Measurements from ENCODE around the gene RBM22.

Gene RBM22

GRCh38 chr5:150644514-150644913 is 56.3 kb downstream of the RBM22 start:
- H3F3A ChIP-seq (ENCODE audit: insufficient read depth, low read length) = no peaks in the 10 kb centered on the region
- no peak for TF ChIP-seq EZH2 (IDR thresholded peaks at IDR 0.05; ENCODE audit: borderline replicate concordance, low read length)
- no peak for TF ChIP-seq CTCF (IDR thresholded peaks at IDR 0.05; ENCODE audit: low read length)
- 0 out of 2 replicates have a peak, but pooled peaks cover 5% of the 10 kb centered on the region for H3K27me3 ChIP-seq (ENCODE audit: insufficient read depth, low read length)
- no peaks in the 10 kb centered on the region for H3K4me1 ChIP-seq (ENCODE audit: insufficient read depth, low read length, severe bottlenecking)
- H3K27ac ChIP-seq (ENCODE audit: low read depth, low read length, poor library complexity, severe bottlenecking) = no peak overlapping the region
- H2AFZ ChIP-seq (ENCODE audit: low read length) = no peak overlapping the region
- no peaks in the 10 kb centered on the region for H3K79me2 ChIP-seq (ENCODE audit: insufficient read depth, low read length)
- no peaks in the 10 kb centered on the region for H3K36me3 ChIP-seq (ENCODE audit: insufficient read depth, low read length)
- no peaks in the 10 kb centered on the region for H4K20me1 ChIP-seq (ENCODE audit: insufficient read depth, low read length)
- H3K9ac ChIP-seq (ENCODE audit: low read length) = no peak overlapping the region
- no peak overlapping the region for H3K4me3 ChIP-seq (ENCODE audit: low read depth, low read length, poor library complexity, severe bottlenecking)
- no peaks in the 10 kb centered on the region for H3K9me2 ChIP-seq (ENCODE audit: low read depth, low read length)
- no peaks in the 10 kb centered on the region for H3K9me3 ChIP-seq (ENCODE audit: low read length)
- no peak overlapping the region for H3K4me2 ChIP-seq (ENCODE audit: low read length)

GRCh38 chr5:150644058-150644457 is 56.8 kb downstream of the RBM22 start:
- no peaks in the 10 kb centered on the region for H3K9me3 ChIP-seq (ENCODE audit: low read length)
- TF ChIP-seq CTCF (IDR thresholded peaks at IDR 0.05; ENCODE audit: low read length) (no peak), EZH2 (IDR thresholded peaks at IDR 0.05; ENCODE audit: borderline replicate concordance, low read length) (no peak)
- H3K27me3 ChIP-seq (ENCODE audit: insufficient read depth, low read length) = 0 out of 2 replicates have a peak, but pooled peaks cover 5% of the 10 kb centered on the region
- H3K27ac ChIP-seq (ENCODE audit: low read depth, low read length, poor library complexity, severe bottlenecking) = no peak overlapping the region
- H3K9ac ChIP-seq (ENCODE audit: low read length) = no peak overlapping the region
- H3K4me3 ChIP-seq (ENCODE audit: low read depth, low read length, poor library complexity, severe bottlenecking) = no peak overlapping the region
- H3K9me2 ChIP-seq (ENCODE audit: low read depth, low read length) = no peaks in the 10 kb centered on the region
- no peaks in the 10 kb centered on the region for H3K79me2 ChIP-seq (ENCODE audit: insufficient read depth, low read length)
- no peak overlapping the region for H3K4me2 ChIP-seq (ENCODE audit: low read length)
- no peaks in the 10 kb centered on the region for H3F3A ChIP-seq (ENCODE audit: insufficient read depth, low read length)
- H2AFZ ChIP-seq (ENCODE audit: low read length) = no peak overlapping the region
- H3K36me3 ChIP-seq (ENCODE audit: insufficient read depth, low read length) = no peaks in the 10 kb centered on the region
- H4K20me1 ChIP-seq (ENCODE audit: insufficient read depth, low read length) = no peaks in the 10 kb centered on the region
- no peaks in the 10 kb centered on the region for H3K4me1 ChIP-seq (ENCODE audit: insufficient read depth, low read length, severe bottlenecking)

- H3K27ac ChIP-seq (ENCODE audit: low read depth, low read length, poor library complexity, severe bottlenecking) = no peak overlapping the region
- no peaks in the 10 kb centered on the region for H3K36me3 ChIP-seq (ENCODE audit: insufficient read depth, low read length)
- H3K9me2 ChIP-seq (ENCODE audit: low read depth, low read length) = no peaks in the 10 kb centered on the region
- H3K9me3 ChIP-seq (ENCODE audit: low read length) = no peaks in the 10 kb centered on the region
- 0 out of 2 replicates have a peak, but pooled peaks cover 5% of the 10 kb centered on the region for H3K27me3 ChIP-seq (ENCODE audit: insufficient read depth, low read length)
- H3F3A ChIP-seq (ENCODE audit: insufficient read depth, low read length) = no peaks in the 10 kb centered on the region
- no peak overlapping the region for H2AFZ ChIP-seq (ENCODE audit: low read length)
- H3K9ac ChIP-seq (ENCODE audit: low read length) = no peak overlapping the region
- H3K4me1 ChIP-seq (ENCODE audit: insufficient read depth, low read length, severe bottlenecking) = no peaks in the 10 kb centered on the region
- no peaks in the 10 kb centered on the region for H3K79me2 ChIP-seq (ENCODE audit: insufficient read depth, low read length)
- TF ChIP-seq EZH2 (IDR thresholded peaks at IDR 0.05; ENCODE audit: borderline replicate concordance, low read length) (no peak), CTCF (IDR thresholded peaks at IDR 0.05; ENCODE audit: low read length) (no peak)
- H3K4me3 ChIP-seq (ENCODE audit: low read depth, low read length, poor library complexity, severe bottlenecking) = no peak overlapping the region
- no peaks in the 10 kb centered on the region for H4K20me1 ChIP-seq (ENCODE audit: insufficient read depth, low read length)
- no peak overlapping the region for H3K4me2 ChIP-seq (ENCODE audit: low read length)
Observed at GRCh38 chr5:150642991-150643710, 57.7 kb downstream of the RBM22 start.
